GM12875 (cell line): ENCODE data around the gene ISOC2.

Source experiments
- H3K4me3 ChIP-seq: one replicate; pipeline ENCODE4 v1.5.1; 2011; ENCODE audit warnings: low read depth, low read length, control low read depth
- TF ChIP-seq, protein P1 (sequence below): IDR thresholded peaks from 2 replicates; pipeline ENCODE4 v1.5.1; 2011; ENCODE audit warnings: low read depth, mild to moderate bottlenecking, control low read depth, inconsistent platforms, low read length, moderate library complexity, borderline replicate concordance; ENCODE audit not compliant: insufficient read depth

ISOC2 gene

DNA sequence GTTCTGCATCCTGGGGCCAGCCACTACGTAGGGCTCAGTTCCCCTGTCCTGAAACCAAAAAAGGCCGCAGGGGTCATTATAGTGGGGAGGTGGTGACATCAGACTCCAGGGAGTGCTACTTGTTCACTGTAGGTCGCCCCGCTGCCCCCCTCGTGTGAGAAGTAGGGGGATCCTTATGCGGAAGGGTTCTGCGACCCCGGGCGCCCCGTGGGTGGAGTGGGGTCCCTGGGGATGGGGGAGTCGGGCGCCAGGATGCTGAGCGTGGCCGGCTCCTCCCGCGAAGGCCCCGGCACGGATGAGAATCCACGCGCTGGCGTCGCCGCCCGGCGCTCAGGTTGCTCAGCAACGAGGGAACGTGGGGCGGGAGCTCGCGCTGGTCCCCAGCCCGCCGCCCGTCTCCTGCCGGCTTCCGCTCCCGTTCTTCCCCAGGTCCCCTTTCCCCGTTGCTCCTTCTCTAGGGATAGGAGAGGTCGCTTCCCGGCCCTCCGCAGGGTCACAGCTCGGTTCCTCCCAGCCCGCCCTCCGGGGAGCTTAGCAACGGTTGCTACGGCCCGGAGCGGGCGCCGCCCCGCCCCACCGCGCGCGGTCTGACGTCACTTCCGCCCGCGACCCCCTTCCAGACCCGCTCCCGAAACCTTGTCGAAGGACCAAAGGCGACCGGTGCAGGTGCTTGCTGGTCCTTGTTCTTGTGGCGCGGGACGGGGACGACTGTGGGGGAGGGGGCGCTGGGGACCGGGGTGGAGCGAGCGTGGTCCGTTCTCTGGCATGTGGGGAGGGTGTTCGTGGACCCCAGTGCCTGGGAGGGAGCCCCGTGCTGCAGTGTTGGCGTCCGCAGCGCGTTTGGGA, 23.4 kb upstream of the ISOC2 start, which contains the start of gene NAT14:
TSS of gene NAT14 (plus strand) at position 596 of the 846 bp plus-strand sequence. CDS start 521 bp downstream, outside the sequence.
- H3K4me3 ChIP-seq = peak within 1 kb of the TSS; percentile 85
- TF ChIP-seq, protein P1, sequence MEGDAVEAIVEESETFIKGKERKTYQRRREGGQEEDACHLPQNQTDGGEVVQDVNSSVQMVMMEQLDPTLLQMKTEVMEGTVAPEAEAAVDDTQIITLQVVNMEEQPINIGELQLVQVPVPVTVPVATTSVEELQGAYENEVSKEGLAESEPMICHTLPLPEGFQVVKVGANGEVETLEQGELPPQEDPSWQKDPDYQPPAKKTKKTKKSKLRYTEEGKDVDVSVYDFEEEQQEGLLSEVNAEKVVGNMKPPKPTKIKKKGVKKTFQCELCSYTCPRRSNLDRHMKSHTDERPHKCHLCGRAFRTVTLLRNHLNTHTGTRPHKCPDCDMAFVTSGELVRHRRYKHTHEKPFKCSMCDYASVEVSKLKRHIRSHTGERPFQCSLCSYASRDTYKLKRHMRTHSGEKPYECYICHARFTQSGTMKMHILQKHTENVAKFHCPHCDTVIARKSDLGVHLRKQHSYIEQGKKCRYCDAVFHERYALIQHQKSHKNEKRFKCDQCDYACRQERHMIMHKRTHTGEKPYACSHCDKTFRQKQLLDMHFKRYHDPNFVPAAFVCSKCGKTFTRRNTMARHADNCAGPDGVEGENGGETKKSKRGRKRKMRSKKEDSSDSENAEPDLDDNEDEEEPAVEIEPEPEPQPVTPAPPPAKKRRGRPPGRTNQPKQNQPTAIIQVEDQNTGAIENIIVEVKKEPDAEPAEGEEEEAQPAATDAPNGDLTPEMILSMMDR = no peak

DNA sequence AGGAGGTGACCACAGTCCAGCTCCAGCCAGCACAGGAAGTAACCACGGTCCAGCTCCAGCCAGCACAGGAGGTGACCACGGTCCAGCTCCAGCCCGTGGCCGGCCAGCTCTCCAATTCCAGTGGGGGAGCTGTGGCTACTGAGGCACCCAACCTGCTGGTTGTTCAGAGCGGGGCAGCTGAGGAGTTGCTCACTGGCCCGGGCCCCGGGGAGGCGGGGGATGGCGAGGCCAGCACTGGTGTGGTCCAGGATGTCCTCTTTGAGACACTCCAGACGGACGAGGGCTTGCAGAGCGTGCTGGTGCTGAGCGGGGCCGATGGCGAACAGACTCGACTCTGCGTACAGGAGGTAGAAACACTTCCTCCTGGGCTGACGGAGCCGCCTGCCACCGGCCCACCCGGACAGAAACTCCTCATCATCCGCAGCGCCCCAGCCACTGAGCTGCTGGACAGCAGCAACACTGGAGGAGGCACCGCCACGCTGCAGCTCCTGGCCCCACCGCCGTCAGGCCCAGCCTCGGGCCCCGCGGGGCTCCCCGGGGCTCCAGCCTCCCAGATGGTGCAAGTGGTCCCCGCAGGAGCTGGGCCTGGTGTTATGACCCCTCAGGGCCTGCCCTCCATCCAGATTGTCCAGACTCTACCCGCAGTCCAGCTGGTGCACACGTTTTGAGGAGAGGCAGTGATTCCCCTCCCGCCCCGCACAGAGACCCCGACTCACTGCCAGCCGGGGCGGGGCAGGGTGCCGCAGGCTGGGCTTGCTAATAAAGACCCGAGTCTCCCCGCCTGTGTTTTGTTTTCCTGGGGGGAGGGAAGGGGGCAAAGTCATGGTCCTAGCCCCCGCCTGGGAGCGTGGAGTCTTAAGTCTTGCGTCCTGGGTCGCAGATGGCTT, 22.5 kb upstream of the ISOC2 start:
- TF ChIP-seq, protein P1 = no peak

DNA sequence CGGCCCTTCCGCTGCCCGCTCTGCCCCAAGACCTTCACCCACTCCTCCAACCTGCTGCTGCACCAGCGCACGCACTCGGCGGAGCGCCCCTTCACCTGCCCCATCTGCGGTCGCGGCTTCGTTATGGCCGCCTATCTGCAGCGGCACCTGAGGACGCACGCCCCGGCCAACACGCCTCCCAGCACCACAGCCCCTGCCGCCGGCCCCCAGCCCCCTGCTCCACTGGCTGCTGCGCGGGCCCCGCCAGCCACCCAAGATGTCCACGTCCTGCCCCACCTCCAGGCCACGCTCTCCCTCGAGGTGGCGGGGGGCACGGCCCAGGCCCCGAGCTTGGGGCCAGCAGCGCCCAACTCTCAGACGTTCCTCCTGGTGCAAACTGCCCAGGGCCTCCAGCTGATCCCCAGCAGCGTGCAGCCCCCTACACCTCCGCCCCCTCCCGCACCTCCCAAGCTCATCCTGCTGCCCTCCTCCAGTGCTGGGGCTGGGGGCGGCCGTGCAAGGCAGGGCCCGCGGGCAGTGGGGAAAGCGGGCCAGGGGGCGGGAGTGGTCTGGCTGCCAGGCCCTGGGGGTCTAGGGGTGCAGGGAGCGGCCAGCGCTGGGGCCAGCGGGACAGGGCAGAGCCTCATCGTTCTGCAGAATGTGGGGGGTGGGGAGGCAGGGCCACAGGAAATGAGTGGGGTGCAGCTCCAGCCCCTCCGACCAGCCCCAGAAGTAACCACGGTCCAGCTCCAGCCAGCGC, 21.7 kb upstream of the ISOC2 start:
- H3K4me3 ChIP-seq = no peak overlapping the region
- TF ChIP-seq, protein P1 = no peak

More for the DNA sequence above, 22.5 kb upstream of the ISOC2 start:
- H3K4me3 ChIP-seq = peak overlapping the region; percentile 85

DNA sequence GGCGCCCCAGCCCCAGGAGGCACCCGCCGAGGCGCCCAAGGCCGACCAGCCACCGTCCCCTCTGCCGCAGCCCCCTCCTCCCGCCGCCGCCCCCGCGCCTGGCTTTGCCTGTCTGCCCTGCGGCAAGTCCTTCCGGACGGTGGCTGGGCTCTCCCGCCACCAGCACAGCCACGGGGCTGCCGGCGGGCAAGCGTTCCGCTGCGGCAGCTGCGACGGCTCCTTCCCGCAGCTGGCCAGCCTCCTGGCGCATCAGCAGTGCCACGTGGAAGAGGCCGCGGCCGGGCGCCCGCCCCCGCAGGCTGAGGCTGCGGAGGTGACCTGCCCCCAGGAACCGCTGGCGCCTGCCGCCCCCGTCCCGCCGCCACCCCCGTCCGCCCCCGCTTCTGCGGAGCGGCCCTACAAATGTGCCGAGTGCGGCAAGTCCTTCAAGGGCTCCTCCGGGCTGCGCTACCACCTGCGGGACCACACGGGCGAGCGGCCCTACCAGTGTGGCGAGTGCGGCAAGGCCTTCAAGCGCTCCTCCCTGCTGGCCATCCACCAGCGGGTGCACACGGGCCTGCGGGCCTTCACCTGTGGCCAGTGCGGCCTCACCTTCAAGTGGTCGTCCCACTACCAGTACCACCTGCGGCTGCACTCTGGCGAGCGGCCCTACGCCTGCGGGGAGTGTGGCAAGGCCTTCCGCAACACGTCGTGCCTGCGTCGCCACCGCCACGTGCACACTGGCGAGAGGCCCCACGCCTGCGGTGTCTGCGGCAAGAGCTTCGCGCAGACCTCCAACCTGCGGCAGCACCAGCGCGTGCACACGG, 20.9 kb upstream of the ISOC2 start:
- no peak overlapping the region for H3K4me3 ChIP-seq
- TF ChIP-seq, protein P1 = no peak

DNA sequence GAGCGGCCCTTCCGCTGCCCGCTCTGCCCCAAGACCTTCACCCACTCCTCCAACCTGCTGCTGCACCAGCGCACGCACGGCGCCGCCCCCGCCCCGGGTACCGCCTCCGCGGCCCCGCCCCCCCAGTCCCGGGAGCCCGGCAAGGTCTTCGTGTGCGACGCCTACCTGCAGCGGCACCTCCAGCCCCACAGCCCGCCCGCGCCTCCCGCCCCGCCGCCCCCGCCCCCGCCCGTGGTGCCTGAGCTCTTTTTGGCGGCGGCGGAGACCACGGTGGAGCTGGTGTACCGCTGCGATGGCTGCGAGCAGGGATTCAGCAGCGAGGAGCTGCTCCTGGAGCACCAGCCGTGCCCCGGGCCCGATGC, 20.3 kb upstream of the ISOC2 start:
- TF ChIP-seq, protein P1 = no peak
- H3K4me3 ChIP-seq = no peak overlapping the region

DNA sequence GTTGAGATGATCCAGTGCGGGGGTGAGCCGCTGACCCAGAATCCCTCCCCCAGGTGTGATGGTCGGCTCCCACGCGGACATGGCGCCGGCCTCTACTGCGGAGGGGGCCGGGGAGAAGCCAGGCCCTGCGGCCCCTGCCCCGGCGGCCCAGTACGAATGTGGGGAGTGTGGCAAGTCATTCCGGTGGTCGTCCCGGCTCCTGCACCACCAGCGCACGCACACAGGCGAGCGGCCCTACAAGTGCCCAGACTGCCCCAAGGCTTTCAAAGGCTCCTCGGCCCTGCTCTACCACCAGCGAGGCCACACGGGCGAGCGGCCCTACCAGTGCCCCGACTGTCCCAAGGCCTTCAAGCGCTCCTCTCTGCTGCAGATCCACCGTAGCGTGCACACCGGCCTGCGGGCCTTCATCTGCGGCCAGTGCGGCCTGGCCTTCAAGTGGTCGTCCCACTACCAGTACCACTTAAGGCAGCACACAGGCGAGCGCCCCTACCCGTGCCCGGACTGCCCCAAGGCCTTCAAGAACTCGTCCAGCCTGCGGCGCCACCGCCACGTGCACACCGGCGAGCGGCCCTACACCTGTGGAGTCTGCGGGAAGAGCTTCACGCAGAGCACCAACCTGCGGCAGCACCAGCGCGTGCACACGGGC, 19.8 kb upstream of the ISOC2 start:
- no peak overlapping the region for H3K4me3 ChIP-seq
- TF ChIP-seq, protein P1 = no peak
